ENCODE results near the gene SLC41A3.

SLC41A3 gene

DNA sequence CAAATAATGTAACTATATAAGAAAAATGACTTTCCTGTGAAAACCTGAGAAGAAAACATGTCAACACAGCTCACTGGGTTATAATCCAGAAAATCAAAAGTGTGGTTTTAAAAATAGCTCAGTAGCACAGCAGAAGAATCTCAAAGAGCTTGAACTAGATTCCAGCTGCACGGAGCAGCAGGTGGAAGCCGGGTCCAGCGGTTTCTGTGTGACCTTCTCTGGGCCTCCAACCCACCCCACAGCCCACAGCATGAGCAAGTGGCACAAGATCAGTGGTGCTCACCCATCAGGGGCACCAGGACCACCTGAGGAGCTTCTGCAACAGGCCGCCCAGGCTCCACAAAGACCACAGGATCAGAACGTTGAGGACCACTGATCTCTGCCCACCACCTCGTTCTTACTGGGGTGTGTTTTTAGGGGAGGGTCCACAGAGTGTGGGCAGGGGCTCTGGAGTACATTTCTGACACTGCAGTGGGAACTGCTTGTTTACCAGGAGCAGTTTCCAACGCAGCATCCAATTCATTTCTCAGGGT, 23.2 kb downstream of the SLC41A3 start:
- Histone ChIP-seq H3K79me2 (ENCODE audit: insufficient read depth, low read length) (no peaks in the 10 kb centered on the region), H3K4me3 (ENCODE audit: low read depth, low read length, poor library complexity, severe bottlenecking) (no peak overlapping the region), H3K4me2 (ENCODE audit: low read length) (no peak overlapping the region), H2AFZ (ENCODE audit: low read length) (no peak overlapping the region), H4K20me1 (ENCODE audit: insufficient read depth, low read length) (no peaks in the 10 kb centered on the region), H3K27ac (ENCODE audit: low read depth, low read length, poor library complexity, severe bottlenecking) (no peak overlapping the region), H3K9ac (ENCODE audit: low read length) (no peak overlapping the region), H3K4me1 (ENCODE audit: insufficient read depth, low read length, severe bottlenecking) (peaks cover 4% of the 10 kb centered on the region), H3F3A (ENCODE audit: insufficient read depth, low read length) (no peaks in the 10 kb centered on the region), H3K9me3 (ENCODE audit: low read length) (no peaks in the 10 kb centered on the region), H3K27me3 (ENCODE audit: insufficient read depth, low read length) (no peaks in the 10 kb centered on the region), H3K9me2 (ENCODE audit: low read depth, low read length) (no peaks in the 10 kb centered on the region), H3K36me3 (ENCODE audit: insufficient read depth, low read length) (no peaks in the 10 kb centered on the region)
- TF ChIP-seq CTCF (IDR thresholded peaks at IDR 0.05; ENCODE audit: low read length), result no peak
- no peak for TF ChIP-seq EZH2 (IDR thresholded peaks at IDR 0.05; ENCODE audit: borderline replicate concordance, low read length)

DNA sequence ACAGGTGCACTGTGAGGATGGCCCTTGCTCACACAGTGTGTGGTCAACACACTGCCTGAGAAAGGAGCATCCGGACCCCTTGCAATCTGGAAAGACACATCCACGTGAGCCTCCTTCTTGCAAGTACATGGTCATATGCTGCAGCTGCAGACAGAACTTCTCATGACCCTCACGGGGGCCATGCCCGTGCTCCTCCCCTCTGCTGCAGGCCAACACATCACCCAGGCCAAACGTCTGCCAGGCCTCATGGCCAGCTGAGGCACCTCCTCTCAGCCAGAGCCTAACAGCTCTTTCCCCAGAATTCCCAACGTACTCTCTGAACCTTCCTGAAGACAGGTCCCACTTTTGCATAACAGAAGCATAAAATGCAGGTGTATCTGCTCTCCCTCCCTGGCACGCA, 25.3 kb downstream of the SLC41A3 start:
- no peaks in the 10 kb centered on the region for H3K79me2 ChIP-seq (ENCODE audit: insufficient read depth, low read length)
- H4K20me1 ChIP-seq (ENCODE audit: insufficient read depth, low read length), result no peaks in the 10 kb centered on the region
- H3K9ac ChIP-seq (ENCODE audit: low read length), result no peak overlapping the region
- peaks cover 4% of the 10 kb centered on the region for H3K4me1 ChIP-seq (ENCODE audit: insufficient read depth, low read length, severe bottlenecking)
- H3K9me2 ChIP-seq (ENCODE audit: low read depth, low read length), result no peaks in the 10 kb centered on the region
- H3F3A ChIP-seq (ENCODE audit: insufficient read depth, low read length), result no peaks in the 10 kb centered on the region
- no peak overlapping the region for H2AFZ ChIP-seq (ENCODE audit: low read length)
- no peak for TF ChIP-seq EZH2 (IDR thresholded peaks at IDR 0.05; ENCODE audit: borderline replicate concordance, low read length)
- TF ChIP-seq CTCF (IDR thresholded peaks at IDR 0.05; ENCODE audit: low read length), result no peak
- H3K4me3 ChIP-seq (ENCODE audit: low read depth, low read length, poor library complexity, severe bottlenecking), result no peak overlapping the region
- H3K4me2 ChIP-seq (ENCODE audit: low read length), result no peak overlapping the region
- H3K9me3 ChIP-seq (ENCODE audit: low read length), result no peaks in the 10 kb centered on the region
- no peaks in the 10 kb centered on the region for H3K27me3 ChIP-seq (ENCODE audit: insufficient read depth, low read length)
- no peak overlapping the region for H3K27ac ChIP-seq (ENCODE audit: low read depth, low read length, poor library complexity, severe bottlenecking)
- H3K36me3 ChIP-seq (ENCODE audit: insufficient read depth, low read length), result no peaks in the 10 kb centered on the region

DNA sequence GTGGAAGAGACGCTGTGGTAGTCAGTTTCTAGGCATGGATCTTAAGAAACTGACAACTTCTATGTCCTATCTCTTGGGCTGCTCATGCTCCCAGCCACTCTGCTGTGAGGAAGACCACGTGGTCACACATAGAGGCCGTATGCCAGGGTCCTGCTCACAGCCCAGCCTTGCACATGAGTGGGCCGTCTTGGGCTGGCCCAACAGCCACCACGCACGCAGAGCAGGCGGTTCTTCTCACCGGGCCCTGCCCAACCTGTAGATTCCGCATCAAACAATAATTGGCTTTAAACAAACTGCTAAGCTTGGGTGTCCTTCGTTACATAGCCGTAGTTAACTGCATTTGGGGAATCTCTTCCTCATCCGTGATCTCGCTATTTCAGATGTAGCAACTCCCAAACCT, 26.0 kb downstream of the SLC41A3 start:
- Histone ChIP-seq H2AFZ (ENCODE audit: low read length) (no peak overlapping the region), H3K36me3 (ENCODE audit: insufficient read depth, low read length) (no peaks in the 10 kb centered on the region), H3K9ac (ENCODE audit: low read length) (no peak overlapping the region), H3K27me3 (ENCODE audit: insufficient read depth, low read length) (no peaks in the 10 kb centered on the region), H3K4me1 (ENCODE audit: insufficient read depth, low read length, severe bottlenecking) (no peaks in the 10 kb centered on the region), H4K20me1 (ENCODE audit: insufficient read depth, low read length) (no peaks in the 10 kb centered on the region), H3K27ac (ENCODE audit: low read depth, low read length, poor library complexity, severe bottlenecking) (no peak overlapping the region), H3K4me3 (ENCODE audit: low read depth, low read length, poor library complexity, severe bottlenecking) (no peak overlapping the region), H3K9me2 (ENCODE audit: low read depth, low read length) (no peaks in the 10 kb centered on the region), H3K9me3 (ENCODE audit: low read length) (no peaks in the 10 kb centered on the region), H3K79me2 (ENCODE audit: insufficient read depth, low read length) (no peaks in the 10 kb centered on the region), H3F3A (ENCODE audit: insufficient read depth, low read length) (no peaks in the 10 kb centered on the region), H3K4me2 (ENCODE audit: low read length) (no peak overlapping the region)
- no peak for TF ChIP-seq EZH2 (IDR thresholded peaks at IDR 0.05; ENCODE audit: borderline replicate concordance, low read length)
- no peak for TF ChIP-seq CTCF (IDR thresholded peaks at IDR 0.05; ENCODE audit: low read length)
